Measurements from ENCODE around the gene CBL. TPM values are rescaled to one million over a fixed set of nuclear protein-coding genes. Genes with fewer than 3 reads are reported as not detected.
A peak's percentile ranks its signal among the peaks of the same experiment; 100 is the strongest.
"Not testable (repeated sequence)": the region's sequence is repeated elsewhere in the genome, so short reads cannot be mapped to it uniquely, and the experiment has no call there.

Gene CBL
- total RNA-seq, 1 experiment from 2014 or later = 56.4 TPM

GRCh38 chr11:119181677-119182412, 24.3 kb upstream of the CBL start:
- no peaks in the 10 kb centered on the region for H3K79me2 ChIP-seq (ENCODE audit: insufficient read depth, low read length)
- no peaks in the 10 kb centered on the region for H4K20me1 ChIP-seq (ENCODE audit: control insufficient read depth, insufficient read depth, insufficient read length)
- Mint-ChIP-seq H3K4me3 (no peak overlapping the region), H3K9me3 (no peaks in the 10 kb centered on the region), H3K36me3 (ENCODE audit: insufficient read depth in 1 of 3, low read depth in 3 of 3) (peaks cover 3 to 14% (median 5%) of the 10 kb centered on the region in 3 experiments; a peak in 6 of 7 replicates), H3K27ac (peak overlapping the region in 1 of 3 experiments; percentile 54; a peak in 1 of 7 replicates), H3K4me1 (peaks cover 7 to 9% of the 10 kb centered on the region in 2 experiments; a peak in 2 of 4 replicates), H3K27me3 (ENCODE audit: low read depth) (peaks cover 1% of the 10 kb centered on the region; the same call in 1 of the 2 replicates)
- H2BK20ac ChIP-seq (ENCODE audit: low read depth, low read length, poor library complexity, severe bottlenecking) = no peak overlapping the region
- no peak overlapping the region for H2AK5ac ChIP-seq (ENCODE audit: insufficient read length, low read length)
- no peaks in the 10 kb centered on the region for H3K23me2 ChIP-seq (ENCODE audit: insufficient read length, low read depth, low read length, poor library complexity, severe bottlenecking)
- no peak overlapping the region for H4K5ac ChIP-seq (ENCODE audit: insufficient read length, low read depth, low read length)
- H3K23ac ChIP-seq (ENCODE audit: insufficient read length, low read depth, low read length) = no peak overlapping the region
- TF ChIP-seq, protein P1, sequence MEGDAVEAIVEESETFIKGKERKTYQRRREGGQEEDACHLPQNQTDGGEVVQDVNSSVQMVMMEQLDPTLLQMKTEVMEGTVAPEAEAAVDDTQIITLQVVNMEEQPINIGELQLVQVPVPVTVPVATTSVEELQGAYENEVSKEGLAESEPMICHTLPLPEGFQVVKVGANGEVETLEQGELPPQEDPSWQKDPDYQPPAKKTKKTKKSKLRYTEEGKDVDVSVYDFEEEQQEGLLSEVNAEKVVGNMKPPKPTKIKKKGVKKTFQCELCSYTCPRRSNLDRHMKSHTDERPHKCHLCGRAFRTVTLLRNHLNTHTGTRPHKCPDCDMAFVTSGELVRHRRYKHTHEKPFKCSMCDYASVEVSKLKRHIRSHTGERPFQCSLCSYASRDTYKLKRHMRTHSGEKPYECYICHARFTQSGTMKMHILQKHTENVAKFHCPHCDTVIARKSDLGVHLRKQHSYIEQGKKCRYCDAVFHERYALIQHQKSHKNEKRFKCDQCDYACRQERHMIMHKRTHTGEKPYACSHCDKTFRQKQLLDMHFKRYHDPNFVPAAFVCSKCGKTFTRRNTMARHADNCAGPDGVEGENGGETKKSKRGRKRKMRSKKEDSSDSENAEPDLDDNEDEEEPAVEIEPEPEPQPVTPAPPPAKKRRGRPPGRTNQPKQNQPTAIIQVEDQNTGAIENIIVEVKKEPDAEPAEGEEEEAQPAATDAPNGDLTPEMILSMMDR (conservative IDR thresholded peaks at IDR 0.05) = no peak
- peak overlapping the region; percentile 10; the same call in 1 of the 2 replicates for H2BK15ac ChIP-seq (ENCODE audit: low read depth, low read length)
- no peak overlapping the region for H2BK120ac ChIP-seq (ENCODE audit: low read depth, low read length, poor library complexity, severe bottlenecking)
- H2BK5ac ChIP-seq (ENCODE audit: insufficient read length, low read length) = no peak overlapping the region
- H3K4ac ChIP-seq (ENCODE audit: low read depth, low read length) = no peak overlapping the region
- no peak overlapping the region for H2AFZ ChIP-seq (ENCODE audit: low read length)
- no peak overlapping the region for H3K9ac ChIP-seq (ENCODE audit: extremely low read depth, insufficient read length, low read length)
- no peaks in the 10 kb centered on the region for H3K4me1 ChIP-seq (ENCODE audit: insufficient read depth, low read length)
- H4K8ac ChIP-seq (replicated peaks; ENCODE audit: insufficient read length, low read depth, low read length) = no peak overlapping the region
- 100% methylated on average over 1 of the region's 17 CpGs for WGBS (ENCODE audit: extremely low coverage, insufficient read length, low lambda C conversion rate)
- H3K79me1 ChIP-seq (ENCODE audit: insufficient read depth, low read depth, low read length, poor library complexity, severe bottlenecking) = no peaks in the 10 kb centered on the region
- H2BK12ac ChIP-seq (ENCODE audit: insufficient read length, low read depth, low read length) = no peak overlapping the region
- H3K14ac ChIP-seq (ENCODE audit: insufficient read depth, low read length) = no peak overlapping the region
- DNase-seq = no peak
- no peak overlapping the region for H3K56ac ChIP-seq (ENCODE audit: insufficient read length, low read depth, low read length)
- H3K4me2 ChIP-seq (ENCODE audit: insufficient read depth, insufficient read length, low read length) = no peak overlapping the region
- H3K18ac ChIP-seq (ENCODE audit: insufficient read length, low read depth, low read length) = no peak overlapping the region
- no peaks in the 10 kb centered on the region for H3K9me3 ChIP-seq (ENCODE audit: control insufficient read depth, low read depth, low read length)
- H3T11ph ChIP-seq (ENCODE audit: low read length) = no peak overlapping the region
- no peak overlapping the region for H3K27ac ChIP-seq (ENCODE audit: insufficient read length, low read depth, low read length)
- no peaks in the 10 kb centered on the region for H3K27me3 ChIP-seq (ENCODE audit: insufficient read depth, low read length)
- H4K91ac ChIP-seq (ENCODE audit: insufficient read length, low read depth, low read length) = no peak overlapping the region

- H3K14ac ChIP-seq (ENCODE audit: insufficient read depth, low read length); H3K9ac ChIP-seq (ENCODE audit: extremely low read depth, insufficient read length, low read length); H3K56ac ChIP-seq (ENCODE audit: insufficient read length, low read depth, low read length); H3K4ac ChIP-seq (ENCODE audit: low read depth, low read length); H3K23ac ChIP-seq (ENCODE audit: insufficient read length, low read depth, low read length); H3K4me2 ChIP-seq (ENCODE audit: insufficient read depth, insufficient read length, low read length); H2BK15ac ChIP-seq (ENCODE audit: low read depth, low read length); H3K27me3 Mint-ChIP-seq (ENCODE audit: low read depth); H3T11ph ChIP-seq (ENCODE audit: low read length); H2BK120ac ChIP-seq (ENCODE audit: low read depth, low read length, poor library complexity, severe bottlenecking); H2AK5ac ChIP-seq (ENCODE audit: insufficient read length, low read length); H3K79me2 ChIP-seq (ENCODE audit: insufficient read depth, low read length); H3K79me1 ChIP-seq (ENCODE audit: insufficient read depth, low read depth, low read length, poor library complexity, severe bottlenecking); H3K4me1 ChIP-seq (ENCODE audit: insufficient read depth, low read length); H3K18ac ChIP-seq (ENCODE audit: insufficient read length, low read depth, low read length); H4K8ac ChIP-seq (replicated peaks; ENCODE audit: insufficient read length, low read depth, low read length); H4K20me1 ChIP-seq (ENCODE audit: control insufficient read depth, insufficient read depth, insufficient read length); H3K9me3 Mint-ChIP-seq; DNase-seq; H3K27me3 ChIP-seq (ENCODE audit: insufficient read depth, low read length); H2AFZ ChIP-seq (ENCODE audit: low read length); H2BK5ac ChIP-seq (ENCODE audit: insufficient read length, low read length); H2BK12ac ChIP-seq (ENCODE audit: insufficient read length, low read depth, low read length); H4K5ac ChIP-seq (ENCODE audit: insufficient read length, low read depth, low read length); H3K23me2 ChIP-seq (ENCODE audit: insufficient read length, low read depth, low read length, poor library complexity, severe bottlenecking); H3K27ac Mint-ChIP-seq; H2BK20ac ChIP-seq (ENCODE audit: low read depth, low read length, poor library complexity, severe bottlenecking); H3K9me3 ChIP-seq (ENCODE audit: control insufficient read depth, low read depth, low read length); H3K27ac ChIP-seq (ENCODE audit: insufficient read length, low read depth, low read length); H4K91ac ChIP-seq (ENCODE audit: insufficient read length, low read depth, low read length): not testable (repeated sequence)
- WGBS (ENCODE audit: extremely low coverage, insufficient read length, low lambda C conversion rate) = no CpG with 5 or more reads among the region's 9 CpGs
- peak overlapping the region in 1 of 2 experiments; percentile 44; a peak in 1 of 5 replicates for H3K4me3 Mint-ChIP-seq
- H3K36me3 Mint-ChIP-seq (ENCODE audit: insufficient read depth in 1 of 3, low read depth in 3 of 3) = peaks cover 3 to 13% (median 5%) of the 10 kb centered on the region in 3 experiments; a peak in 6 of 7 replicates
- H3K4me1 Mint-ChIP-seq = peaks cover 9 to 13% of the 10 kb centered on the region in 2 experiments; a peak in 3 of 4 replicates
These were observed 21.7 kb upstream of the CBL start for GRCh38 chr11:119184399-119184798.

Measured in H9 (cell line).